Dendritic cell treated with granulocyte-macrophage colony-stimulating factor and Interleukin-4, amounts not matched to agents 40 ng/mL and 50 ng/mL, for 4 days (primary cell): ENCODE results near the gene HLA-DRB5.
"Not testable (repeated sequence)": the region's sequence is repeated elsewhere in the genome, so short reads cannot be mapped to it uniquely, and the experiment has no call there.

Experiments used
- H3K27ac Mint-ChIP-seq: one replicate; pipeline ENCODE4 v1.8.0; 2022; ENCODE audit warnings: mild to moderate bottlenecking, mixed read lengths
- H3K27me3 Mint-ChIP-seq: one replicate; pipeline ENCODE4 v1.8.0; 2022; ENCODE audit warnings: mild to moderate bottlenecking, mixed read lengths
- H3K36me3 Mint-ChIP-seq: one replicate; pipeline ENCODE4 v1.8.0; 2022; ENCODE audit warnings: low read depth, mixed read lengths
- H3K4me1 Mint-ChIP-seq: one replicate; pipeline ENCODE4 v1.8.0; 2022; ENCODE audit warnings: low read depth, mixed read lengths
- H3K4me3 Mint-ChIP-seq: one replicate; pipeline ENCODE4 v1.8.0; 2022; ENCODE audit warnings: mild to moderate bottlenecking, moderate library complexity, mixed read lengths
- H3K9me3 Mint-ChIP-seq: one replicate; pipeline ENCODE4 v1.8.0; 2022; ENCODE audit warnings: mixed read lengths
- intact Hi-C: fragments of 100-400 bp; cut with micrococcal nuclease; formaldehyde crosslinking; loops from one replicate; pipeline ENCODE4 v1.15.0; 2022

The HLA-DRB5 gene

DNA sequence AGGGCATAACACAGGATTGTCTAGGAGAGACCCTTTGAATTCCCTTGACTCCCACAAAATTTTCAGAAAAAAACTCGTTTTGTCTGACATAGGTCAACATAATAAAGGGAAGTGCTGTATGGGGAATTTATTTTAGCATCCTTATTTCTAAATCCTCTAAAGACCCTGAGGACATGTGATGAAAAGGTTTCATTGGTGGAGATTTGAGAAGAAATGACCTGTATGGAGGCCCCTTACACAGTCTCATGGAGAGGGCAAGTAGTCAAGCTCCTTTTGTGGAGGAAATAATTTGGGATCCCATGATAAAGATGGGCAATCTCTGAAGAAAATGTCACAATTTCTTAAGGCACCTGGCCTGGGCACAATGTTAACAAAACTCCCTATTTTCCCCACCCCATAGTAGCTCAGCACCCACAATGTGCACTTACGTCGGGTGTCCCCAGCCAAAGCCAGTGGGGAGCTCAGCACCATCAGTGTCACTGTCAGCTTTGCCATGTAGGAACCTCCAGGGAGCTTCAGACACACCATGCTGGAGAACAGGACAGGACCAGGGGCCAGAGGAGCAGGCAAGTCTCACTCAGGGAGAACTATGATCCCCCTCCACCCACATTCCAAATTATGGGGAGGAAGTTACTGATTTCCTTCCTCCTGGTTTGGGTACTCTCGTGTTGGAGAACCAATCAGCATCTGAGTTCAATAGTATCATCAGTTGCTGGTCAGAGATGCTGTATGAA, at the start of gene HLA-DRB5:
Gene HLA-DRB5, minus strand, starts transcription at position 591 of the 734 bp plus-strand sequence. Its CDS starts 63 bp downstream, at position 528.
- Mint-ChIP-seq H3K36me3 (peaks cover 24% of the 10 kb centered on the region), H3K27me3 (no peaks in the 10 kb centered on the region), H3K4me3 (peak within 1 kb of the TSS; percentile 80), H3K4me1 (peaks cover 23% of the 10 kb centered on the region), H3K9me3 (no peaks in the 10 kb centered on the region), H3K27ac (peak within 1 kb of the TSS; percentile 96)
- intact Hi-C loops = loop anchor here (5.0 kb wide), 1 partner anchor 42 kb away; no protein-coding TSS in a partner anchor

- H3K4me1 Mint-ChIP-seq = peaks cover 52% of the 10 kb centered on the region
- no peak overlapping the region for H3K4me3 Mint-ChIP-seq
- H3K9me3 Mint-ChIP-seq = no peaks in the 10 kb centered on the region
- peaks cover 70% of the 10 kb centered on the region for H3K36me3 Mint-ChIP-seq
- peak overlapping the region; percentile 64 for H3K27ac Mint-ChIP-seq
- intact Hi-C loops = loop anchor here (10.0 kb wide), 1 partner anchor 94 kb away; no protein-coding TSS in a partner anchor
- H3K27me3 Mint-ChIP-seq = no peaks in the 10 kb centered on the region
Measured at GRCh38 chr6:32578962-32579361, 48.9 kb upstream of the HLA-DRB5 start.

- H3K9me3 Mint-ChIP-seq, H3K27me3 Mint-ChIP-seq, H3K4me3 Mint-ChIP-seq: not testable (repeated sequence)
- peaks cover 56% of the 10 kb centered on the region for H3K36me3 Mint-ChIP-seq
- intact Hi-C loops = loop anchor here (10.0 kb wide), 1 partner anchor 93 kb away; no protein-coding TSS in a partner anchor
- H3K4me1 Mint-ChIP-seq = peaks cover 42% of the 10 kb centered on the region
- peak overlapping the region; percentile 58 for H3K27ac Mint-ChIP-seq
Measured at GRCh38 chr6:32577493-32577892, 47.4 kb upstream of the HLA-DRB5 start.

DNA sequence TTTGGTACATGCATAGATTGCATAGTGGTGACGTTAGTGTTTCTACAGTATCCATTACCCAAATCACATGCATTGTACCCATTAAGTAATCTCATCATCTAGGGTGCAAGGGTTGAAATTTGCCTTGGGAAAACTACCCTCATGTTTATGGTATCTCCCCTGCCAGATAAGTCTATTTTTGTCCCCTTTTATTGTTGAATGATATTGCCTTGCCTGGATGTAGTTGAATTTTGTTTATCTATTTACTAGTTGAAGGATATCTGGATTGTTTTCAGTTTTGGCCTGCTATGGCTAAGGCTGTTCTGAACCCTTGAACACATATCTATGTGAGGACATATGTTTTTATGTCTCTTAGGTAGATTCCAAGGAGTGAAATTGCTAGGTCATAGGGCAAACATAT, 46.2 kb upstream of the HLA-DRB5 start:
- intact Hi-C loops = loop anchor here (10.0 kb wide), 1 partner anchor 91 kb away; no protein-coding TSS in a partner anchor
- H3K27ac Mint-ChIP-seq = peak overlapping the region; percentile 63
- peaks cover 31% of the 10 kb centered on the region for H3K4me1 Mint-ChIP-seq
- no peak overlapping the region for H3K4me3 Mint-ChIP-seq
- peaks cover 44% of the 10 kb centered on the region for H3K36me3 Mint-ChIP-seq
- H3K27me3 Mint-ChIP-seq = no peaks in the 10 kb centered on the region
- H3K9me3 Mint-ChIP-seq = no peaks in the 10 kb centered on the region

- intact Hi-C loops = loop anchor here (5.0 to 10.0 kb wide), 2 partner anchors 43 to 86 kb away; no protein-coding TSS in a partner anchor
- peak overlapping the region; percentile 50 for H3K27ac Mint-ChIP-seq
Measured at GRCh38 chr6:32570363-32570905, 40.3 kb upstream of the HLA-DRB5 start.

DNA sequence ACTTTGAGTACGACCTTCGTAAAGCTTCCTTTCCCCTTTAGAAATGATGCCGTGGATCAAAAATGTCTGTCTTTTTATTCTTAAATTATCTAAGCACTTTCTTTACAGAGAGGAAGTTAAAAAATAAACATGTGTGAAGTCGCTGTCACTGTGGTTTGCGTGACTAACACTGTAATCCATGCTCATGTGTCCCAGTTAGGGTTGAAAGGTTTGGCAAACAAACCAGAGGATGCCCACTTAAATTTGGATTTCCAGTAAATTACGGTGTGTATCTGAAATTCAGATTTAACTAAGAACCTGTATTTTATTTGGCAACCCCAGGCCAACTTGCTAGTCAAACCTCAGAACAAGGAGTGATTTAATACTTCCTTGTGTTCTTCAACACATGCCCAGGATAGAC, 38.5 kb upstream of the HLA-DRB5 start:
- no peaks in the 10 kb centered on the region for H3K9me3 Mint-ChIP-seq
- no peaks in the 10 kb centered on the region for H3K36me3 Mint-ChIP-seq
- no peak overlapping the region for H3K27ac Mint-ChIP-seq
- peaks cover 1% of the 10 kb centered on the region for H3K27me3 Mint-ChIP-seq
- H3K4me3 Mint-ChIP-seq = peak overlapping the region; percentile 30
- peaks cover 20% of the 10 kb centered on the region for H3K4me1 Mint-ChIP-seq
- intact Hi-C loops = no loop called here

More at GRCh38 chr6:32570363-32570905, 40.3 kb upstream of the HLA-DRB5 start:
- Mint-ChIP-seq H3K9me3 (no peaks in the 10 kb centered on the region), H3K4me1 (peaks cover 32% of the 10 kb centered on the region), H3K36me3 (no peaks in the 10 kb centered on the region), H3K4me3 (no peak overlapping the region), H3K27me3 (peaks cover 1% of the 10 kb centered on the region)

DNA sequence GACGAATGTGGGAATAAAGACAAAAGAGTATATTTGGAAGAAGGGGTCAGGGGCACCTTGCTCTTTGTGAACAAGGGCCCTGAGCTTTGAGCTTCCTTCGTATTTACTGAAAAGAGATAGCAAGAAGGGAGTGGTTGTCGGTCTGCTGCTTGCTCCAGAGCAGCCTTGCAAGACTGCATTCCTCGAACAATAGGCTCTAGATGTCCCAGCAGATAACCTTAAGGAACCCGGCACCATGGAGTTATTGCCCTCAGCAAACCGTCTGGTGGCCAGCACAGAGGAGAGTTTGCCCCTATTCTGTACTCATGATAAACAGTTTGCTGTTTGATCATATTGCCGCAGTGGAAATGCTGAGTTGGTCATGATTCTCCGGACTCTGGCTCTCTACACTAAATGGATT, 36.9 kb upstream of the HLA-DRB5 start:
- H3K27me3 Mint-ChIP-seq = peaks cover 1% of the 10 kb centered on the region
- H3K4me3 Mint-ChIP-seq = no peak overlapping the region
- intact Hi-C loops = no loop called here
- H3K36me3 Mint-ChIP-seq = no peaks in the 10 kb centered on the region
- no peaks in the 10 kb centered on the region for H3K9me3 Mint-ChIP-seq
- H3K27ac Mint-ChIP-seq = peak overlapping the region; percentile 28
- peaks cover 20% of the 10 kb centered on the region for H3K4me1 Mint-ChIP-seq

DNA sequence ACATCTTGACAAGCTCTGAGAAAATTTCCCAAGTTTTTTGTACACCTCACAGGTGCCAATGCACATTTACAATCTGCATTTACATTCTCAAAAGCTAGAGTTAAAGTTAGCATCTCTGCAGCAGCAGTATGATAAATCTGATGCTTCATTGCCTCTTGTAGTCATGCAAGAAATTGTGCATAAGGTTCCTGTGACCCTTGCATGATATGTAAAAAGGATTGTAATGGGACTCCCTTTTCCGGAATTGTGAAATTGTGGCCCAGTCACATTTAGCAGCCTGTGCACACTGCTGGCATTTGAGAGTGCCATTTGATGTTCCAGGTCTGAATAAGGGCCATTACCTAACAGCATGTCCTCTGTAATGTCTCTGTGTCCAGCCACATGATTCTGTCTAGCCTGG, 35.4 kb upstream of the HLA-DRB5 start:
- H3K4me3 Mint-ChIP-seq = no peak overlapping the region
- peaks cover 1% of the 10 kb centered on the region for H3K27me3 Mint-ChIP-seq
- H3K27ac Mint-ChIP-seq = no peak overlapping the region
- peaks cover 14% of the 10 kb centered on the region for H3K4me1 Mint-ChIP-seq
- intact Hi-C loops = no loop called here
- no peaks in the 10 kb centered on the region for H3K36me3 Mint-ChIP-seq
- no peaks in the 10 kb centered on the region for H3K9me3 Mint-ChIP-seq

GRCh38 chr6:32562940-32563339, 32.9 kb upstream of the HLA-DRB5 start:
- Mint-ChIP-seq H3K27ac (no peak overlapping the region), H3K36me3 (peaks cover 17% of the 10 kb centered on the region), H3K9me3 (no peaks in the 10 kb centered on the region)

GRCh38 chr6:32559747-32560146, 29.7 kb upstream of the HLA-DRB5 start:
- H3K27me3 Mint-ChIP-seq = no peaks in the 10 kb centered on the region
- intact Hi-C loops = no loop called here
- H3K36me3 Mint-ChIP-seq = peaks cover 24% of the 10 kb centered on the region
- peaks cover 15% of the 10 kb centered on the region for H3K4me1 Mint-ChIP-seq
- H3K4me3 Mint-ChIP-seq = no peak overlapping the region
- H3K9me3 Mint-ChIP-seq = no peaks in the 10 kb centered on the region
- H3K27ac Mint-ChIP-seq = no peak overlapping the region

More at GRCh38 chr6:32562940-32563339, 32.9 kb upstream of the HLA-DRB5 start:
- no peaks in the 10 kb centered on the region for H3K27me3 Mint-ChIP-seq
- no peak overlapping the region for H3K4me3 Mint-ChIP-seq
- intact Hi-C loops = no loop called here
- H3K4me1 Mint-ChIP-seq = peaks cover 17% of the 10 kb centered on the region

DNA sequence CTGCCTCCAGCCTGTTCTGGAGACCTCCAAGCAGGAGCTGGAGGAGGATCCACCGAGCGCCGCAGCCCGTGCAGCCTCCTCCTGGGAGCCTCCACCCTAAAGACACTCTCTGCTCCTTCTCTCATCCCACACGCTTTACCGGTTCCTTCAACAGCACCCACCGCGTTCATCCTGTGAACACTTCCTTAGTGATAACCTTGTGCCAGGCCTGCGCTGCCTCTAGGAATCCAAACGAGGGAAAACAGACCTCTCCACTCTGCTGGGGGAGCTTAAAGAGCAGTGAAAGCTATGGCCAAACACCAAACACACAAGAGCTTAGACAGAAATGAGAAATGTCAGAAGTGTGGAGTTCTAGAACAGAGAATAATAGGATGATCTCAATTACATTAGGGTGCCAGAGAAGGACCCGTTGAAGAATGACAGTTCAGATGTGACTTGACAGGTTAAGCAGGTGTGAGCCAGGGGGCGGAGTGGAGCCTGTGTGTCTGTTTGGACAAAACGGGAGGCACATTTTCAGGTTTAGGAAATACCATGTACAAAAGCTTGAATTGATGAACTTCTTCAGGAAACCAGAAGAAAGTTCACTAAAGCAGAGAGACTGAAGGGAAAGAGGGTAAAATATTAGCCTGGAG, 28.5 kb upstream of the HLA-DRB5 start:
- H3K4me3 Mint-ChIP-seq = peak overlapping the region; percentile 80
- H3K27me3 Mint-ChIP-seq = no peaks in the 10 kb centered on the region
- peaks cover 15% of the 10 kb centered on the region for H3K4me1 Mint-ChIP-seq
- intact Hi-C loops = no loop called here
- peaks cover 24% of the 10 kb centered on the region for H3K36me3 Mint-ChIP-seq
- peak overlapping the region; percentile 78 for H3K27ac Mint-ChIP-seq
- H3K9me3 Mint-ChIP-seq = no peaks in the 10 kb centered on the region

DNA sequence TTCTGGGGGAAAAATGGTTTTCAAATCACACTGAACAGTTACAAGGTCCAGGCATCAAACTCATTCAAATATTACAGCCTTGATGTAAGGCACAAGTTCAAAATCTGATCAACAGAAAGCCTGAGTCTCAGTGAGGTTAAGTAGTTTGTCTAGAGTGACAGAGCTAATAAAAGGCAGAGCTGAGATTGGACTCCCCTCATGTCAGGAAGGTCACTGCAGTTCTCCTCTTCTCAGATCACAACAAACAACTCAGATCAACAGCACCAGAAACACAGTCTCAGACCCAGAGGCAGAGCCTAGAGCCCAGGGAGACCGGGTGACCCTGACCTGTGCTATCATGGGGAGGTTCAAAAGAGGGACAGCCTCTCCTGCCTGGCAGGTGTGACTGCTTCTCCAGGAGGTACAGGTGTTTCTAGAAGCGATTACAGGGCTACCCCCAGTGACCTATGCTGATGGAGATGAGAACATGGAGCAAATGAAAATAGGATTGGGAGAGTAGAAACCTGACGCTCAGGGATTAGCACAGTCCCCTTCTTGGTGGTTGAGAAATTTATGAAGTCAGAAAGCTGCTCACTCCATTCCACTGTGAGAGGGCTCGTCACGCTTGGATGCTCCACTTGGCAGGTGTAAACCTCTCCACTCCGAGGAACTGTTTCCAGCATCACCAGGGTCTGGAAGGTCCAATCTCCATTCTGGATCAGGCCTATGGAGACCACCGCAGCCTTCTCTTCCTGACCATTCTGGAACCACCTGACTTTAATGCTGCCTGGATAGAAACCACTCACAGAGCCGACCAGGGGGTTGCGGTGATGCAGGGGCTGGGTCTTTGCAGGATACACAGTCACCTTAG, 24.3 kb upstream of the HLA-DRB5 start:
- Mint-ChIP-seq H3K27ac (no peak overlapping the region), H3K4me3 (no peak overlapping the region), H3K27me3 (peaks cover 2% of the 10 kb centered on the region), H3K4me1 (peaks cover 15% of the 10 kb centered on the region), H3K9me3 (no peaks in the 10 kb centered on the region), H3K36me3 (peaks cover 21% of the 10 kb centered on the region)
- intact Hi-C loops = no loop called here

- Mint-ChIP-seq H3K27ac (no peak overlapping the region), H3K27me3 (peaks cover 2% of the 10 kb centered on the region), H3K9me3 (no peaks in the 10 kb centered on the region)
Measured at GRCh38 chr6:32553037-32553742, 23.1 kb upstream of the HLA-DRB5 start.

More at GRCh38 chr6:32553037-32553742, 23.1 kb upstream of the HLA-DRB5 start:
- intact Hi-C loops = no loop called here
- H3K36me3 Mint-ChIP-seq = peaks cover 9% of the 10 kb centered on the region
- H3K4me3 Mint-ChIP-seq = no peak overlapping the region
- peaks cover 7% of the 10 kb centered on the region for H3K4me1 Mint-ChIP-seq
